22Rv1 (cell line): Measurements from ENCODE around the gene ZNF462.

Experiments used
- H3K27ac ChIP-seq: fragments of 450-650 bp; 2 replicates; pipeline ENCODE4 v1.5.1; 2017
- CTCF ChIP-seq: fragments of 450-650 bp; IDR thresholded peaks from 2 replicates; pipeline ENCODE4 v1.5.1; 2017; ENCODE audit warnings: mild to moderate bottlenecking
- ZFX ChIP-seq: fragments of 450-650 bp; IDR thresholded peaks from 2 replicates; pipeline ENCODE4 v1.6.1; 2017; ENCODE audit warnings: antibody characterized with exemption, borderline replicate concordance

The ZNF462 gene

GRCh38 chr9:107044872-107045271, 181.9 kb downstream of the ZNF462 start:
- H3K27ac ChIP-seq = no peak overlapping the region
- TF ChIP-seq ZFX (no peak), CTCF (peak; percentile 61)

DNA sequence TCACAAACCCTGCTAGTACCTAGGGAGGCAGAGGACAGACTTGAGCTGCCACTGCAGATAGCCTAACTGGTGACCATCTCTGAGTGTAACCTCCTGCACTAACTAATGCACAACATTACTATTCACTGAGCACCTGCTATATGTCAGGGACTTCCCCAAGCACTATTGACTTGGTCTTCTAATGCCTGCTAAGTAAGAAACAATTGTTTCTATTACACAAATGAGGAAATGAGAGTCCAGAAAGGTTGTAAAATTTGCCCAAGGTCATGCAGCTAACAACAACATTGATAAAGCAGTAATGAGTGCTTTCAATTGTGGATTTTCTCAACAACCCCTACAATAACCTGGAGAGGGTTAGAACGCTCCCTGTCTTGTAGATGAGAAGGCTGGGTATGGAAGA, 183.7 kb downstream of the ZNF462 start:
- TF ChIP-seq CTCF (no peak), ZFX (no peak)
- no peak overlapping the region for H3K27ac ChIP-seq

DNA sequence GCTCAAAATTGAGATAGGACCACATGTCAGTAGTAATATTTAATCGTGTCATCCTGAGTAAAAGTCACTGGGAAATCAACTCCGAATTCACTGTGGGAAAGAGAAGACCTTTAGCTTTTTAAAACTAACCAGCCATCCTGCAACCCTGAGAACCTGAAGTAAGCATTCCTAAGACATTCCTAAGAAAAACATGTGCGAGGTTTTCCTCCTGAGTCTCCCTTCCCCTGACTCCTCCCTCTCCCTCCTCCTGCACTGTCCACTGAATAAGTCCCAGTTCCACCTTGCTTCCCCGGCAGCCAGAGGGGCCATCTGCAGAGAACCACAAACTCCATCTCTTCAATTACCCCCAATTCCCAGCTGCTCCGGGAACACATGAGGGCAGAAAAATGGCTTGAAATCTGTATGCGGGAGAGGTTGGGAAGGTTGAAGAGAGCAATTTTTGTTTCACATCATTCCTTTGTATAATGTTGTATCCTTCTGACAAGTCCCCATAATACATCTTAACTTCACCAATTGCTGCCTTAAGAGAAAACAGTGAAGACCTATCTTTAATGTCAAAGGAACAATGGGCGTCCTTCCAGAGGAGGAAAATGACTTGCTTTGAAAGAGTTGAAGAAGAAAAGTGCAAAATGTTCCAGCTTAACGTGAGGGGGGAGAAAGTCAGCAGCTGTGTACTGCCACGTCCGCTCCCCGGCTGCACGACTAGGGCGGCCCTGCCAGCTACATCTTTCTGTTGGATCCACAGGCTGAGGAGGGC, 186.3 kb downstream of the ZNF462 start:
- H3K27ac ChIP-seq = no peak overlapping the region
- TF ChIP-seq ZFX = no peak
- TF ChIP-seq CTCF = no peak

DNA sequence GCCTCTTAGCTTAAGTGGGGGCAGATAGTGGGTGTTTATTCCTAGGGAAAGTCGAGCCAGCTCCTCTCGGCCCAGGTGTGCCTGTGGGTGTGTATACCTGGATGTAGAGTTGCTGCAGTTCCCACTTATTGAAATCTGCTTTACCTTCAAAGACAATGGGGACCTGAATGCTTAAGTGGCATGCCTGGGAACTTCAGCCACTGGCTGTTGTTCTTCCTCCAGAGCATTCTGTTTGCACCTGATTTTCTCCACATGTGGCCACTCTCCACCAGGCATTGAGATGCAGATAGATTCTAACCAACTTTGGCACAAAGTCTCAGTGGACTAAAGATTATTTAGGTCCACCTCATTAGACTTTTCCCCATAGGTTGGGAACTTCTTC, 186.8 kb downstream of the ZNF462 start:
- TF ChIP-seq CTCF (no peak), ZFX (no peak)
- H3K27ac ChIP-seq = no peak overlapping the region

GRCh38 chr9:107051392-107051791, 188.4 kb downstream of the ZNF462 start:
- TF ChIP-seq CTCF (no peak), ZFX (no peak)
- H3K27ac ChIP-seq = no peak overlapping the region

- no peak overlapping the region for H3K27ac ChIP-seq
- no peak for TF ChIP-seq ZFX
- TF ChIP-seq CTCF = no peak
Observed at GRCh38 chr9:107054146-107054545, 191.2 kb downstream of the ZNF462 start.

GRCh38 chr9:107059220-107059619, 196.3 kb downstream of the ZNF462 start:
- TF ChIP-seq CTCF = no peak
- no peak for TF ChIP-seq ZFX
- H3K27ac ChIP-seq = no peak overlapping the region
